B cell (primary cell): Measurements from ENCODE around the gene CDC42BPB.

ENCODE experiments used
- CTCF ChIP-seq: fragments of 200-600 bp; IDR thresholded peaks from one replicate; pipeline ENCODE4 v1.8.0; 2022; ENCODE audit warnings: antibody characterized with exemption, mild to moderate bottlenecking
- EZH2 ChIP-seq: IDR thresholded peaks from 2 replicates; pipeline ENCODE4 v1.6.1; 2012; ENCODE audit warnings: borderline replicate concordance, low read depth, mild to moderate bottlenecking, moderate library complexity, low read length; ENCODE audit not compliant: insufficient read depth, poor library complexity, severe bottlenecking

- no peak for TF ChIP-seq CTCF
- no peak for TF ChIP-seq EZH2
Measured at GRCh38 chr14:102885737-102886447, 171.5 kb downstream of the CDC42BPB start.
